A673 (cell line): ENCODE measurements around the gene NEUROD2. TPM values are rescaled to one million over a fixed set of nuclear protein-coding genes. Genes with fewer than 3 reads are reported as not detected.
A peak's percentile ranks its signal among the peaks of the same experiment; 100 is the strongest.

Experiments used
- BruUV-seq: library from RNA; stranded (reverse); fragments of 400-500 nt; replicated peaks from 2 replicates; lab custom pipeline; 2021; lab: Mats Ljungman, UMichigan
- CTCF ChIA-PET: fragments of 300-600 bp; sonication (Branson Sonifier 250); formaldehyde crosslinking; loops from one replicate; lab custom pipeline; 2022; ENCODE audit warnings: antibody characterized with exemption; lab: Charles Lee
- POLR2A ChIA-PET: fragments of 300-600 bp; sonication (Branson Sonifier 250); formaldehyde crosslinking; loops from one replicate; lab custom pipeline; 2022; ENCODE audit warnings: antibody characterized with exemption; ENCODE audit not compliant: low non-redundant PET; lab: Charles Lee
- DNase-seq: peaks from one replicate; pipeline ENCODE4 v3.0.0-alpha.2; 2015; ENCODE audit warnings: low spot score
- H3K27ac ChIP-seq: fragments of 200-600 bp; sonication (generic); 2 replicates; pipeline ENCODE4 v1.5.1; 2016; ENCODE audit warnings: mixed run types, low read depth, mild to moderate bottlenecking, mixed read lengths, antibody characterized with exemption, low read length; ENCODE audit not compliant: poor library complexity, severe bottlenecking
- H3K27me3 ChIP-seq: fragments of 200-600 bp; sonication (generic); replicated peaks from 2 replicates; pipeline ENCODE4 v1.6.1; 2017; ENCODE audit warnings: mixed run types, low read depth, mild to moderate bottlenecking, mixed read lengths, antibody characterized with exemption, low read length; ENCODE audit not compliant: insufficient read depth, poor library complexity
- H3K36me3 ChIP-seq: fragments of 200-600 bp; sonication (generic); 2 replicates; pipeline ENCODE4 v1.6.1; 2016; ENCODE audit warnings: mixed run types, mild to moderate bottlenecking, mixed read lengths, antibody characterized with exemption, low read length; ENCODE audit not compliant: insufficient read depth, poor library complexity, severe bottlenecking
- H3K4me1 ChIP-seq: fragments of 200-600 bp; sonication (generic); 2 replicates; pipeline ENCODE4 v1.6.1; 2017; ENCODE audit warnings: mixed run types, mild to moderate bottlenecking, mixed read lengths, antibody characterized with exemption, low read length; ENCODE audit not compliant: insufficient read depth, poor library complexity, severe bottlenecking
- H3K4me3 ChIP-seq: fragments of 200-600 bp; sonication (generic); 2 replicates; pipeline ENCODE4 v1.5.1; 2016; ENCODE audit warnings: low read depth, mixed run types, mild to moderate bottlenecking, mixed read lengths, low read length; ENCODE audit not compliant: poor library complexity, severe bottlenecking
- H3K9me3 ChIP-seq: fragments of 200-600 bp; sonication (generic); 2 replicates; pipeline ENCODE4 v1.6.1; 2016; ENCODE audit warnings: mixed run types, low read depth, mild to moderate bottlenecking, mixed read lengths, antibody characterized with exemption, low read length; ENCODE audit not compliant: poor library complexity, severe bottlenecking
- CTCF ChIP-seq: fragments of 300-800, 200-600 bp; sonication (generic); conservative IDR thresholded peaks from 2 replicates; pipeline ENCODE4 v1.5.1; 2017; ENCODE audit warnings: low read depth, mild to moderate bottlenecking, antibody characterized with exemption, low read length, moderate library complexity, mixed read lengths
- EZH2 ChIP-seq: fragments of 200-600 bp; sonication (generic); IDR thresholded peaks from 2 replicates; pipeline ENCODE4 v1.6.1; 2017; ENCODE audit warnings: borderline replicate concordance, low read depth, mild to moderate bottlenecking, mixed read lengths, antibody characterized with exemption, low read length; ENCODE audit not compliant: poor library complexity, severe bottlenecking
- intact Hi-C: fragments of 100-400 bp; cut with micrococcal nuclease; formaldehyde crosslinking; loops from one replicate; pipeline ENCODE4 v1.10.0; 2022; ENCODE audit not compliant: unreplicated experiment
- total RNA-seq: library from RNA; stranded (reverse); gene quantifications from 2 replicates; pipeline ENCODE4 v1.2.3, GENCODE V29; 2021

The NEUROD2 gene
- total RNA-seq, 1 experiment from 2014 or later = not detected

GRCh38 chr17:39600997-39601597, 6.6 kb downstream of the NEUROD2 start:
- no TSS peak for BruUV-seq
- POLR2A ChIA-PET = no interaction called here
- no peak for DNase-seq

GRCh38 chr17:39600288-39600996, 7.3 kb downstream of the NEUROD2 start:
- CTCF ChIA-PET = no interaction called here
- H3K27me3 ChIP-seq = peaks cover 100% of the 10 kb centered on the region
- no peak overlapping the region for H3K4me3 ChIP-seq
- H3K27ac ChIP-seq = no peak overlapping the region
- no peaks in the 10 kb centered on the region for H3K4me1 ChIP-seq
- TF ChIP-seq EZH2 = no peak
- no peak for TF ChIP-seq CTCF
- no peaks in the 10 kb centered on the region for H3K9me3 ChIP-seq
- DNase-seq = no peak
- POLR2A ChIA-PET = no interaction called here
- H3K36me3 ChIP-seq = no peaks in the 10 kb centered on the region
- intact Hi-C loops = no loop called here
- BruUV-seq = no TSS peak

More at GRCh38 chr17:39600997-39601597, 6.6 kb downstream of the NEUROD2 start:
- no peak for TF ChIP-seq CTCF
- no peak for TF ChIP-seq EZH2
- no peak overlapping the region for H3K4me3 ChIP-seq
- no peak overlapping the region for H3K27ac ChIP-seq
- H3K9me3 ChIP-seq = no peaks in the 10 kb centered on the region
- peaks cover 100% of the 10 kb centered on the region for H3K27me3 ChIP-seq
- H3K36me3 ChIP-seq = no peaks in the 10 kb centered on the region
- intact Hi-C loops = no loop called here
- CTCF ChIA-PET = no interaction called here
- H3K4me1 ChIP-seq = no peaks in the 10 kb centered on the region

- no peak overlapping the region for H3K27ac ChIP-seq
- H3K4me1 ChIP-seq = no peaks in the 10 kb centered on the region
- peaks cover 100% of the 10 kb centered on the region for H3K27me3 ChIP-seq
- POLR2A ChIA-PET = no interaction called here
- no TSS peak for BruUV-seq
- no peak for DNase-seq
- H3K9me3 ChIP-seq = no peaks in the 10 kb centered on the region
- no peak overlapping the region for H3K4me3 ChIP-seq
- intact Hi-C loops = no loop called here
- H3K36me3 ChIP-seq = no peaks in the 10 kb centered on the region
- TF ChIP-seq EZH2 (peak; percentile 1), CTCF (no peak)
- CTCF ChIA-PET = no interaction called here
Observed at GRCh38 chr17:39599665-39600231, 8.0 kb downstream of the NEUROD2 start.
